HG03571 (cell line): ENCODE results near the gene LRP1.

ENCODE experiments used
- ATAC-seq: cut with Tn5 transposase; IDR thresholded peaks from one replicate; pipeline ENCODE4 v1.9.1; 2021; ENCODE audit not compliant: unreplicated experiment

The LRP1 gene

GRCh38 chr12:57152639-57153038, 24.4 kb downstream of the LRP1 start:
- no peak for ATAC-seq

DNA sequence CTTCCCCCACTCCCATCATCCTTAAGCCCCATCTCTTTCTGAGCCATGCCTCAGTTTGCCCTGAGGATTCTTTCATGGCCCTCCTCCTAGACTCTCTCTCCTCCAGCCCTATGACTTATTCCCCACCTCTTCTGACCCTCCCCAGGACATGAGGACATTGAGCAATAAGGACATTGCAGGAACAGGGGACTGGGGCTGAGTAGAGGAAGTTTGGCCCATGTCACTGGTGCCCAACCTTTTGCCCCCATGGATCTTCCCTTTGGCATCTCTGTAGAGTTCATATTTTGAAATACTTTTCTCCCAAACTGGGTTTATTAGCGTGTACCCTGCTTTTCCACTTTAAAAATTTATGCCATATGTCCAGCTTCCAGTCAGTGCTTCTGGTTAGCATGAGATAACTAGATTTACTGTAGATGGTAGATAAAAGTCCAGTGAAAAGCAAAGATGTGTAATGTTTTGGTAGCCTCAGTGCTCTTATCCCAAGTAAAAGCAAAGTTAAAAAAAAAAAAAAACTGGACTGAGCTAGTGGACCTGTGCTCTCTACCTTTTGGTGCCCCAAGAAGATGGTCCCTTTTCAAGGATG, 25.2 kb downstream of the LRP1 start:
- no peak for ATAC-seq

DNA sequence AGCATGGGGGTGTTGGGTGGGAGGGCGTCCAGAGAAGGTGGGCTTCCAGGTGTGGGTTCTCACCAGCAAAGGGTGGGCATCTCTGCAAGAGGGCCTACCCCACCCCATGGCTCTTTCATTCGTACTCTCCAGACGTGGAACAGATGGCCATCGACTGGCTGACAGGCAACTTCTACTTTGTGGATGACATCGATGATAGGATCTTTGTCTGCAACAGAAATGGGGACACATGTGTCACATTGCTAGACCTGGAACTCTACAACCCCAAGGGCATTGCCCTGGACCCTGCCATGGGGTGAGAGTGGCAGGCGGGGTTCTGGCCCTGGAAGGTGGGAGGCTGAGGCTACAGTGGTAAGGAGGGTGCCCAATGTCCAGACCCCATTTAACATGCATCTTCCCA, 25.8 kb downstream of the LRP1 start:
- ATAC-seq = no peak

- no peak for ATAC-seq
Observed at GRCh38 chr12:57154804-57155434, 26.6 kb downstream of the LRP1 start.

GRCh38 chr12:57156701-57157403, 28.6 kb downstream of the LRP1 start:
- ATAC-seq = no peak

DNA sequence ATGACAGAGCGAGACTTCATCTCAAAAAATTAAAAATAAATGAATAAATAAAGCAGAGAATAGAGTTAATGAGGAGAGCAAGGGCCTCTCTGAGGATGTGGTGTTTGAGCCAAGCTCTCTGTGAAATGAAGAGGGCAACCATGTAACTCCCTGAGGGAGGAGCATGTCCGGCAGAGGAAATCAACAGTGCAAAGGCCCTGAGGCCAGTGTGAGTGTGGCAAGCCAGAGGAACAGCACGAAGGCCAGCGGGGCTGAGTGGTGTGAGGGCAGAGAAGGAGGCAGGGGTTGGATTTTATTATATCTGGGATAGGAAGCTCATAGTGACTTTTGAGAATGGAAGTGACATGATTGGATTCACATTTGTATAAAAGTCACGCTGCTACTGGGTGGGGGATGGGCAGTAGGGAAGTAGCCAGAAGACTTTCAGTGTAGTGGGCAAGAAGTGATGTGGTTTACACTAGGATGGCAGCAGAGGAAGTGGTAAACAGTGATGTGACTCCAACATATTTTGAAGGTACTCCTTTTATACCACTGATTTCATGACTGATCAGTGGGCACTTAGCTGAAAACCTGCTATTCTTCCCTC, 29.4 kb downstream of the LRP1 start:
- no peak for ATAC-seq

DNA sequence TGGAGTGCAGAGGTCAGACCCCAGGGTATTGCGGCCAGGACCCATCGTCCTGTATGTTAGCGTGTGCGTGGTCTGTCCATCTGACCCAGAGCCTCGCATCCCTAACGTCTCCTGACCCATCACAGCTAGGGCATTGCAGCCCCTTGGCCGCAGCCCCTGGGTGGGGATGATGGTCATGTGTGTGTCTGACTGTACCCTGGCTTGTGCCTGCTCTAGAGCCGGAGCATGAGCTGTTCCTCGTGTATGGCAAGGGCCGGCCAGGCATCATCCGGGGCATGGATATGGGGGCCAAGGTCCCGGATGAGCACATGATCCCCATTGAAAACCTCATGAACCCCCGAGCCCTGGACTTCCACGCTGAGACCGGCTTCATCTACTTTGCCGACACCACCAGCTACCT, 29.9 kb downstream of the LRP1 start:
- ATAC-seq = no peak

GRCh38 chr12:57158665-57159064, 30.4 kb downstream of the LRP1 start:
- ATAC-seq = no peak

GRCh38 chr12:57159311-57159710, 31.0 kb downstream of the LRP1 start:
- ATAC-seq = no peak

- ATAC-seq = no peak
Observed at GRCh38 chr12:57160040-57160439, 31.8 kb downstream of the LRP1 start.

DNA sequence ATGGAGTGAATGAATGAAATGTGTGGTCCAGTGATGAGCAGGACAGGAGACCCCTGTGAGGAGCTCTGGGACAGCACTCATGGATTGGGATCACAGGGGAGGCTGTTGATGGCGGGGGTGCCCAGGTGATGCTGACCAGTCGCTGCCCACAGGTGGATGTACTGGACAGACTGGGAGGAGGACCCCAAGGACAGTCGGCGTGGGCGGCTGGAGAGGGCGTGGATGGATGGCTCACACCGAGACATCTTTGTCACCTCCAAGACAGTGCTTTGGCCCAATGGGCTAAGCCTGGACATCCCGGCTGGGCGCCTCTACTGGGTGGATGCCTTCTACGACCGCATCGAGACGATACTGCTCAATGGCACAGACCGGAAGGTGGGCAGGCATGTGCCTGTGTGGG, 32.5 kb downstream of the LRP1 start:
- no peak for ATAC-seq

- no peak for ATAC-seq
Observed at GRCh38 chr12:57161491-57161890, 33.2 kb downstream of the LRP1 start.

DNA sequence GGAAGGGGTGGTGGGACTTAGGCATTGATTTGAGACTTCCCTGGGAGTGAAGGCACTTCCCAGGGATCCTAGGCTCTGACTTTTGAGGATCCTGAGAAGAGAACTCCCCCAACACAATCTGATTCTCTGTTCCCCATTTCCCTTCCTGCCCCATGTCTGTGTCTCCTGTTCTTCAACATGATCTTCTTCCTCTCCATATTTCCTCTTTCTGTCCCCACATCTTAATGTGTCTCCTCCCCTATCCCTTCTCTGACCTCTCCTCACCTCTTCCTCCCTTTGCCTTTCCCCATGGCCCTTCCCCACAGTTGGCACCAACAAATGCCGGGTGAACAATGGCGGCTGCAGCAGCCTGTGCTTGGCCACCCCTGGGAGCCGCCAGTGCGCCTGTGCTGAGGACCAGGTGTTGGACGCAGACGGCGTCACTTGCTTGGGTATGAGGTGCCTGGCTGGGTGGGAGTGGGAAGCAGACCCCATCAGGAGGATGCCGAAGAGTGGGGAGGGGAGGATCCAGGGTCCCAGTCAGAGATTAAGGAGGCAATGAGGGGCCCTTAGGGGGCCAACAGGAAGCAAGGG, 34.4 kb downstream of the LRP1 start:
- no peak for ATAC-seq

- ATAC-seq = no peak
Observed at GRCh38 chr12:57164454-57164853, 36.2 kb downstream of the LRP1 start.

GRCh38 chr12:57164966-57165625, 36.8 kb downstream of the LRP1 start:
- no peak for ATAC-seq

DNA sequence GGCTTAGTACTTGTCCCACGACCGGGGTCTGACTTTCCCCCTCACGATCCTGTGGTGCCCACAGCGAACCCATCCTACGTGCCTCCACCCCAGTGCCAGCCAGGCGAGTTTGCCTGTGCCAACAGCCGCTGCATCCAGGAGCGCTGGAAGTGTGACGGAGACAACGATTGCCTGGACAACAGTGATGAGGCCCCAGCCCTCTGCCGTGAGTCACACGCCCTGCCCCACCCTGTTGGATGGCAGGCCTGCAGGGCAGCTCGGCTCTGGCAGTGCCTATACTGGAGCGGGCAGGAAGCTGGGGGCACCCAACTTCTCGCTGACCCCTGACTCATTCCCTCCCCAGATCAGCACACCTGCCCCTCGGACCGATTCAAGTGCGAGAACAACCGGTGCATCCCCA, 37.5 kb downstream of the LRP1 start:
- no peak for ATAC-seq

- ATAC-seq = no peak
Observed at GRCh38 chr12:57166971-57167371, 38.7 kb downstream of the LRP1 start.

GRCh38 chr12:57168058-57168457, 39.8 kb downstream of the LRP1 start:
- no peak for ATAC-seq

DNA sequence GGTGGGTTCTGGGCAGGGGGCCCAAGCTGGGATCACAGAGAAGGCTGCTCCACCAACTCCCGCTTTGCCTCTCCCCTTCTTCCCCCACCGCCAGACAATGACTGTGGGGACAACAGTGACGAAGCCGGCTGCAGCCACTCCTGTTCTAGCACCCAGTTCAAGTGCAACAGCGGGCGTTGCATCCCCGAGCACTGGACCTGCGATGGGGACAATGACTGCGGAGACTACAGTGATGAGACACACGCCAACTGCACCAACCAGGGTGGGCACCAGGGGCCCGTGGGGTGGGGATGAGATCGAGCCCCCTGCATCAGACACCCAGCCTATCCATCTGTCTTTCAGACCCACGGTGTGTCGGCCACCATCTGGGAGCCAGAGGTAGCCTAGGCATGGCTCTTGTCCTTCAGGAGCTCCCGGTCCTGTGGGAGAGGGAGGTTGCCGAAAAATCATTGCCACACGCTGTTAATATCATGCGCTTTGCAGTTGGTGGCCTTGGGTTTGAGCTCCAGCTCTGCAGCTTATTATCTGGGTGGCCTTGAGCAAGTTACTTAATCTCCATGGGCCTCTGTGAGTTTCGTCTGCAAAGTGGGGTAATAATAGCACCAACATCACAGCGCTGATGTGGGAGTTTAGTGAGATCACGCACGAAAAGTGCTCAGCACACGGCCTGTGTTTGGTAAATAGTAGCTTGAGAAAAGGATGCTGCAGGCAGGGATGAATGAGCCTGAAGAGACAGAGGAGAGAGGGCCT, 40.9 kb downstream of the LRP1 start:
- no peak for ATAC-seq

GRCh38 chr12:57169969-57170368, 41.7 kb downstream of the LRP1 start:
- ATAC-seq = no peak

GRCh38 chr12:57170408-57170807, 42.1 kb downstream of the LRP1 start:
- ATAC-seq = no peak
